ENCODE data around the gene B4GALT3. TPM values are rescaled to one million over a fixed set of nuclear protein-coding genes. Genes with fewer than 3 reads are reported as not detected.

B4GALT3 gene
- polyA plus RNA-seq, 2 donors: 18.3 to 18.8 TPM

DNA sequence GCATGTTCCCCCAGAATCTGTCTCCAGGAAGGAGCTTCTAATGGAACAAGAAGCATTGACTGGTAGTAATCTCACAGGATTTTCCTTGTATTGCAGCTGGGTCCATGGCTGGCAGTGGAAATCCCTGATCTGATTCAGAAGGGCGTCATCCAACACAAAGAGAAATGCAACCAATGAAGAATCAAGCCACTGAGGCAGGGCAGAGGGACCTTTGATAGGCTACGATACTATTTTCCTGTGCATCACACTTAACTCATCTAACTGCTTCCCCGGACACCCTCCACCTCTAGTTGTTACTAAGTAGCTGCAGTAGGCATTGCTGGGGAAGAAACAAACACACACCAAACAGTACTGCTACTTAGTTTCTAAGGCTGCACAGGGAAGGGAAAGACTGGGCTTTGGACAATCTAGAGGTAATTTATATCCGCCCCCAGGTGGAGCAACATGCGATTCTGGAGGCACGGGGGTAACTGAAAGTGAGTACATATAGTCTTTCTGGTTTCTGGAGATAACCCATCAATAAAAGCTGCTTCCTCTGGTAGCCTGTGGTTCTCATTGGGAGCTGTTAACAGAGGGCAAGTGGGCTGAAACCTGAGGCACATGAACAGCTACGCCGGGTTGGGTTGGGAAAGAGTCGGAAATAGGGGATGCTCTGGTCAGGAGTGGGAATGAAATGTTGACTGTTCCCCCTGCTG lies 18.8 kb downstream of the B4GALT3 start:
- 51 to 64% methylated on average over 9 of the region's 9 CpGs for WGBS, 2 donors
- H3K27ac ChIP-seq (ENCODE audit: low read depth in 2 of 2, low read length in 1 of 2): peak overlapping the region; percentile 81
- peaks cover 0 to 18% of the 10 kb centered on the region in 2 donors for H3K36me3 ChIP-seq (ENCODE audit: control insufficient read depth in 2 of 2, insufficient read depth in 2 of 2, low read length in 1 of 2)

DNA sequence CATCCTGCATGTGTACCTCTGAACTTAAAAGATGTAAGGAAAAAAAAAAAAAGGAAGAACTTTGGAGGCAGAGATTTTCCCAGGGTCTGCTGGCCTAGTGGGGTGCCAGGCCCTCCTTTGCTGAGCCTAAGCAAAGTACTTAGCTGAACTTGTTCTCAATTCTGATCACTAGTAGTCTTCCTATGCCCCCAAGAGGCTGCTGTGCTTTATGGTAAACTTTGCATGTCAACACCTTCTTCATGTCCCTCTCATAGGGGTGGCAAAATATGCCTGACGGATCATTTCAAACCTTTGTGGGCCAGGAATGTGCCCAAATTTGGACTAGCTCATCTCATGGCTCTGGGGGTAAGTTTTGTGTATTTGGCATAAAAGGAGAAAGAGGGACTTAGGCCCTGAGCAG lies 19.4 kb downstream of the B4GALT3 start:
- Histone ChIP-seq H3K27me3 (ENCODE audit: control insufficient read depth in 1 of 2, insufficient read depth in 2 of 2, low read length in 2 of 2) (no peaks in the 10 kb centered on the region), H3K9me3 (ENCODE audit: control insufficient read depth in 2 of 2, insufficient read depth in 1 of 2, low read depth in 1 of 2, low read length in 1 of 2) (no peaks in the 10 kb centered on the region), H3K4me3 (ENCODE audit: low read depth in 1 of 2, low read length in 2 of 2) (no peak overlapping the region), H3K27ac (ENCODE audit: low read depth in 2 of 2, low read length in 1 of 2) (no peak overlapping the region), H3K36me3 (ENCODE audit: control insufficient read depth in 2 of 2, insufficient read depth in 2 of 2, low read length in 1 of 2) (peaks cover 0 to 18% of the 10 kb centered on the region in 2 donors), H3K4me1 (ENCODE audit: control insufficient read depth in 2 of 2, insufficient read depth in 2 of 2, low read length in 1 of 2) (peaks cover 4 to 17% of the 10 kb centered on the region in 2 donors)
- WGBS, 2 donors: 94 to 100% methylated on average over 1 of the region's 1 CpG

More for the DNA sequence above, 18.8 kb downstream of the B4GALT3 start:
- Histone ChIP-seq H3K27me3 (ENCODE audit: control insufficient read depth in 1 of 2, insufficient read depth in 2 of 2, low read length in 2 of 2) (no peaks in the 10 kb centered on the region), H3K9me3 (ENCODE audit: control insufficient read depth in 2 of 2, insufficient read depth in 1 of 2, low read depth in 1 of 2, low read length in 1 of 2) (no peaks in the 10 kb centered on the region), H3K4me1 (ENCODE audit: control insufficient read depth in 2 of 2, insufficient read depth in 2 of 2, low read length in 1 of 2) (peaks cover 4 to 17% of the 10 kb centered on the region in 2 donors), H3K4me3 (ENCODE audit: low read depth in 1 of 2, low read length in 2 of 2) (peak overlapping the region in 1 of 2 donors; percentile 80)

DNA sequence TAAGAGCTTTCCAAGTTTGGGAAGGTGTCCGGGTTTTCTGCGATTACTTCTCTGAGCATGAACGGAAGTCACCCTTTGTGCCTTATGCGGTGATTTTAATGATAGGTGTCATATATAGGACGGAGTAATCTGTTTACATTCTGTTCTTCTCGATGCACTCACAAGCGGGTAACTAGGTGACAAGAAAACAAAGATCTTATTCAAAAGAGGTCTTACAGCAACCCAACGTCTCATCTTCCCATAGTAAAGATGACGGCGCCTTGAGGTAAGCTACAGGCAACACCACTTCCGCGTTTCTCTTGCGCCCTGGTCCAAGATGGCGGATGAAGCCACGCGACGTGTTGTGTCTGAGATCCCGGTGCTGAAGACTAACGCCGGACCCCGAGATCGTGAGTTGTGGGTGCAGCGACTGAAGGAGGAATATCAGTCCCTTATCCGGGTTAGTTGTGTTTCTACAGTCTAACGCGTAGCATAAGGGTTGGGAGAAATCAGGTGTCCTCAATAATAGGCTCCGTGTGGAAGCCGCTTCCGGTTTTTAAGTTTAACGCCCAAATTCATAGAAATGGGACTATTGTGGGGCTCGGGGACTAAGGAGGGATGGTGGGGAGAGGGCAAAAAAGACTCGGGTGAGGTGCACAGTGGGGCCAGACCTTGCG lies 23.5 kb downstream of the B4GALT3 start, which contains the start of gene UFC1:
TSS of gene UFC1 (plus strand) at position 297 of the 656 bp plus-strand sequence. CDS start at position 317, 20 bp downstream.
- H3K4me1 ChIP-seq (ENCODE audit: control insufficient read depth in 2 of 2, insufficient read depth in 2 of 2, low read length in 1 of 2): peaks cover 0 to 2% of the 10 kb centered on the region in 2 donors
- 0 to 1% methylated on average over 33 of the region's 33 CpGs for WGBS, 2 donors

DNA sequence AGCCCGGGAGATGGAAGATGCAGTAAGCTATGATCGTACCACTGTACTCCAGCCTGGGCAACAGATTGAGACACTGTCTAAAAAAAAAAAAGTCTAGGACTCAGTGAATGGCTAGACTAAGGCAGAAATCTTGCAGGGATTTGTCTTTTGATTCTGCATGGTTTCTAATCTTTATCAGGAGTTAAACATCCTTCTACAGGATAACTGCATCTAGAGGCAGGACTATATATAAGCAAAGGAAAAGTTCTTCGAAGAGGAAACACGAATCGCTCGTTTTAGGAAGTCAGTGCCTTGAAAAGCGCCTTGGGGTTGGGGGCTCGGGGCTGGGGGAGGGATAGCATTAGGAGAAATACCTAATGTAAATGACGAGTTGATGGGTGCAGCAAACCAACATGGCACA lies 24.1 kb downstream of the B4GALT3 start:
- no peaks in the 10 kb centered on the region for H3K27me3 ChIP-seq (ENCODE audit: control insufficient read depth in 1 of 2, insufficient read depth in 2 of 2, low read length in 2 of 2)
- no peaks in the 10 kb centered on the region for H3K4me1 ChIP-seq (ENCODE audit: control insufficient read depth in 2 of 2, insufficient read depth in 2 of 2, low read length in 1 of 2)
- H3K36me3 ChIP-seq (ENCODE audit: control insufficient read depth in 2 of 2, insufficient read depth in 2 of 2, low read length in 1 of 2): no peaks in the 10 kb centered on the region
- no peaks in the 10 kb centered on the region for H3K9me3 ChIP-seq (ENCODE audit: control insufficient read depth in 2 of 2, insufficient read depth in 1 of 2, low read depth in 1 of 2, low read length in 1 of 2)
- peak overlapping the region in 1 of 2 donors; percentile 96 for H3K4me3 ChIP-seq (ENCODE audit: low read depth in 1 of 2, low read length in 2 of 2)
- 23% methylated on average over 9 of the region's 9 CpGs for WGBS, 2 donors
- H3K27ac ChIP-seq (ENCODE audit: low read depth in 2 of 2, low read length in 1 of 2): peak overlapping the region; percentile 15 to 98

More for the DNA sequence above, 23.5 kb downstream of the B4GALT3 start, which contains the start of gene UFC1:
- H3K4me3 ChIP-seq (ENCODE audit: low read depth in 1 of 2, low read length in 2 of 2): peak within 1 kb of the TSS; percentile 74 to 96
- H3K27me3 ChIP-seq (ENCODE audit: control insufficient read depth in 1 of 2, insufficient read depth in 2 of 2, low read length in 2 of 2): no peaks in the 10 kb centered on the region
- peaks cover 0 to 4% of the 10 kb centered on the region in 2 donors for H3K36me3 ChIP-seq (ENCODE audit: control insufficient read depth in 2 of 2, insufficient read depth in 2 of 2, low read length in 1 of 2)
- peak within 1 kb of the TSS; percentile 98 to 100 for H3K27ac ChIP-seq (ENCODE audit: low read depth in 2 of 2, low read length in 1 of 2)
- H3K9me3 ChIP-seq (ENCODE audit: control insufficient read depth in 2 of 2, insufficient read depth in 1 of 2, low read depth in 1 of 2, low read length in 1 of 2): no peaks in the 10 kb centered on the region

DNA sequence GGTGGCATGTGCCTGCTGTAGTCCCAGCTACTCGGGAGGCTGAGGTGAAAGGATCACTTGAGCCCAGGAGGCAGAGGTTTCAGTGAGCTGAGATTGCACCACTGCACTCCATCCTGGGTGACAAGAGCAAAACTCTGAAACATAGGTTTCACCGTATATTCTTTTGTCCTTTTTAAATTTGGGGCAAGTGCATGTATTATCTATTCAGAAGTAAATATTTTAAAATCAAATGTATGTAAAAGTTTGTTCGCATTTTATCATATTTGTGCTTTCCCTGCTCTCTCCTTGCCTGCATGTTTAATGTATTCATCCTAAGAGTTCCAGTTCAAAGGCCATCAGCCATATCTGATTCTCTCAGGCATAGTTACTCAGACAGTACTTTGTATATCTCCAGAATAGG lies 31.5 kb downstream of the B4GALT3 start:
- WGBS, 2 donors: 83 to 85% methylated on average over 3 of the region's 3 CpGs
- no peaks in the 10 kb centered on the region for H3K27me3 ChIP-seq (ENCODE audit: control insufficient read depth in 1 of 2, insufficient read depth in 2 of 2, low read length in 2 of 2)
- H3K27ac ChIP-seq (ENCODE audit: low read depth in 2 of 2, low read length in 1 of 2): no peak overlapping the region
- H3K4me3 ChIP-seq (ENCODE audit: low read depth in 1 of 2, low read length in 2 of 2): no peak overlapping the region
- no peaks in the 10 kb centered on the region for H3K9me3 ChIP-seq (ENCODE audit: control insufficient read depth in 2 of 2, insufficient read depth in 1 of 2, low read depth in 1 of 2, low read length in 1 of 2)
- H3K36me3 ChIP-seq (ENCODE audit: control insufficient read depth in 2 of 2, insufficient read depth in 2 of 2, low read length in 1 of 2): no peaks in the 10 kb centered on the region
- no peaks in the 10 kb centered on the region for H3K4me1 ChIP-seq (ENCODE audit: control insufficient read depth in 2 of 2, insufficient read depth in 2 of 2, low read length in 1 of 2)

DNA sequence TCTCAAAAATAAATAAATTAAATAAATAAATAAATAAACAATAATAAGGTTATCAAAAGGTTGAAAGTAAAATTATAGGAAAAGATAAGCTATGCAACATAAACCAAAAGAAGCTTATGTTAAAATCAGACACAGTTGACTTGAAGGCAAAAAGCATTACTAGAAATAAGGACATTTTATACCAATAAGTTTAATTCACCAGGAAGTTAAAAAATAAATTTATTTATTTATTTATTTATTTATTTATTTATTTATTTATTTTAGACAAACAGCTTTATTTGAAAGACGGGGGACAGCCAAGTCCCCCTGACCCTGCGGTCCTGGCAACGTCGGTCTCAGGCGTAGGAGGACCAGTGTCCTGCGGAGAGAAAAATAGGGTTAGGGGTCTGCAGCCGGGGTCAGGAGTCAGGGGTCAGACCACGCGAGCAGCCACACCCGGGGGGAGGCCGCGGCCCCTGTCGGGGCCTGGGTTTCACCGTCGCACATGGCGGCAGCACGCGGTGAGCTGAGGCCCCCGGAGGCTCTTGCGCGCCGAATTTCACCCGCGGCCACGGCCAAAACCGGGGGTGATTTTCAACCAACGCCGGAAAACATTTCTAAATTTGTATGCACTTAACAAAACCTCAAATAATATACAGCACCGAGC lies 36.4 kb downstream of the B4GALT3 start:
- Histone ChIP-seq H3K4me1 (ENCODE audit: control insufficient read depth in 2 of 2, insufficient read depth in 2 of 2, low read length in 1 of 2) (no peaks in the 10 kb centered on the region), H3K9me3 (ENCODE audit: control insufficient read depth in 2 of 2, insufficient read depth in 1 of 2, low read depth in 1 of 2, low read length in 1 of 2) (no peaks in the 10 kb centered on the region), H3K27ac (ENCODE audit: low read depth in 2 of 2, low read length in 1 of 2) (no peak overlapping the region), H3K4me3 (ENCODE audit: low read depth in 1 of 2, low read length in 2 of 2) (no peak overlapping the region), H3K27me3 (ENCODE audit: control insufficient read depth in 1 of 2, insufficient read depth in 2 of 2, low read length in 2 of 2) (no peaks in the 10 kb centered on the region), H3K36me3 (ENCODE audit: control insufficient read depth in 2 of 2, insufficient read depth in 2 of 2, low read length in 1 of 2) (no peaks in the 10 kb centered on the region)
- 93 to 96% methylated on average over 29 of the region's 29 CpGs for WGBS, 2 donors

DNA sequence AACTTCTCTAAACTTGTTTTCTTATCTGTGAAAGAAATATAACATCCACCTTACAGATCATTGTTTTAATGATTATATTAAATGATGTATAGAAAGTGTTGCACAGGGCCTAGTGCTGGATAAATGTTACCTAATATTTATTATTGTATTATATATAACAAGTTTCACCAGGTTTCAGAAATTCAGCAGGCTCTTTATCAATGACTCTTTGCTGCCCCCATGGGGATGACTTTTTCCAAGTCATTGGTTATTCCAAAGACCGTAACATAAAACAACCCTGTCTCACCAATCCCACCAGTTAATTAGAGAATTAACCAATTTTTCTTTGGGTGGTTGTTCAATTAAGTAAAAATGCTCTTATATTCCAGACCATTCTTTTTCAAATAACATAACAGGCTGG lies 37.5 kb downstream of the B4GALT3 start:
- Histone ChIP-seq H3K36me3 (ENCODE audit: control insufficient read depth in 2 of 2, insufficient read depth in 2 of 2, low read length in 1 of 2) (no peaks in the 10 kb centered on the region), H3K27me3 (ENCODE audit: control insufficient read depth in 1 of 2, insufficient read depth in 2 of 2, low read length in 2 of 2) (no peaks in the 10 kb centered on the region), H3K27ac (ENCODE audit: low read depth in 2 of 2, low read length in 1 of 2) (no peak overlapping the region), H3K9me3 (ENCODE audit: control insufficient read depth in 2 of 2, insufficient read depth in 1 of 2, low read depth in 1 of 2, low read length in 1 of 2) (no peaks in the 10 kb centered on the region), H3K4me3 (ENCODE audit: low read depth in 1 of 2, low read length in 2 of 2) (no peak overlapping the region), H3K4me1 (ENCODE audit: control insufficient read depth in 2 of 2, insufficient read depth in 2 of 2, low read length in 1 of 2) (no peaks in the 10 kb centered on the region)
- WGBS, 2 donors: 19 to 42% methylated on average over 1 of the region's 1 CpG

DNA sequence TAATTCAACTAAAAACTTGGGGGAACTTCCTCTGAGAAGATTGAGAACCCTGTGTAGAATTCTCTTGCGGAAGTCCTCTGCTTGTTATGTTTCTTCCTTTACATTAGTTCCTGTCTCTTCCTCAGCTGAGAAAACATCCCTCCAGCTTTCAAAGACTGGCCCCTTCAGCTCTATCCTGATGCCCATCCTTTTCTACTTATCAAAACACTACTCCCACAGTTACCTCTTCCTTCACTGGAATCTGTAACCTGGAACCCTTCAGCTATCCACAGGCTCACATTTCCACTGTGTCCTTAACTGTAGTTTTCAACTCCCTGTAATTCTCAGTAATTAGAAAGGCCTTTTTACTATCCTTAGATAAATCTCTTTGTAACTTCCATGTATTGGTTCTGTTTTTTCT lies 38.9 kb downstream of the B4GALT3 start:
- Histone ChIP-seq H3K27ac (ENCODE audit: low read depth in 2 of 2, low read length in 1 of 2) (no peak overlapping the region), H3K9me3 (ENCODE audit: control insufficient read depth in 2 of 2, insufficient read depth in 1 of 2, low read depth in 1 of 2, low read length in 1 of 2) (no peaks in the 10 kb centered on the region), H3K4me3 (ENCODE audit: low read depth in 1 of 2, low read length in 2 of 2) (no peak overlapping the region), H3K4me1 (ENCODE audit: control insufficient read depth in 2 of 2, insufficient read depth in 2 of 2, low read length in 1 of 2) (no peaks in the 10 kb centered on the region), H3K36me3 (ENCODE audit: control insufficient read depth in 2 of 2, insufficient read depth in 2 of 2, low read length in 1 of 2) (no peaks in the 10 kb centered on the region), H3K27me3 (ENCODE audit: control insufficient read depth in 1 of 2, insufficient read depth in 2 of 2, low read length in 2 of 2) (no peaks in the 10 kb centered on the region)
- 88 to 90% methylated on average over 1 of the region's 1 CpG for WGBS, 2 donors

DNA sequence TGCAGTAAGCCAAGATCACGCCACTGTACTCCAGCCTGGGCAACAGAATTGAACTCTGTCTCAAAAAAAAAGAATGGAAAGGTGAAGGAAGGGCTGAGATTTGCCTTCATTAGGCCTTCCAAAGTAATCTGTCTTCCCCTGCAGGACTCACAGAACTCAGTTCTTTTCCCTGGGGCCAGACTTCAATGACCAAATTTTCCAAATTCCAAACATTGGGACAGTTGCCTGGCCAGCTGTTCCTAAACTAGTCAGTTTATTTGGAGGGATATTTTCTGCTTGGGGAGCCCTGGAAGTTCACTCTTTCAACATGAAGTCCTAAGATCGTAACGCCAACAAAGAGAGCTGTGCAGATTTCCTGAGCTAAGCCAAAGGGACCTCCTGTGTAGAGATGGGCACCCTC lies 39.4 kb downstream of the B4GALT3 start:
- no peak overlapping the region for H3K27ac ChIP-seq (ENCODE audit: low read depth in 2 of 2, low read length in 1 of 2)
- no peaks in the 10 kb centered on the region for H3K9me3 ChIP-seq (ENCODE audit: control insufficient read depth in 2 of 2, insufficient read depth in 1 of 2, low read depth in 1 of 2, low read length in 1 of 2)
- H3K4me1 ChIP-seq (ENCODE audit: control insufficient read depth in 2 of 2, insufficient read depth in 2 of 2, low read length in 1 of 2): no peaks in the 10 kb centered on the region
- no peak overlapping the region for H3K4me3 ChIP-seq (ENCODE audit: low read depth in 1 of 2, low read length in 2 of 2)
- no peaks in the 10 kb centered on the region for H3K36me3 ChIP-seq (ENCODE audit: control insufficient read depth in 2 of 2, insufficient read depth in 2 of 2, low read length in 1 of 2)
- no peaks in the 10 kb centered on the region for H3K27me3 ChIP-seq (ENCODE audit: control insufficient read depth in 1 of 2, insufficient read depth in 2 of 2, low read length in 2 of 2)
- WGBS, 2 donors: 77 to 81% methylated on average over 3 of the region's 3 CpGs
